HepG2 (cell line): Measurements from ENCODE around the gene KSR1. TPM values are rescaled to one million over a fixed set of nuclear protein-coding genes. Genes with fewer than 3 reads are reported as not detected.

ENCODE experiments used
- HDAC1 ChIP-seq: sonication (generic); formaldehyde crosslinking; IDR thresholded peaks from 2 replicates; pipeline ENCODE4 v1.5.1; 2020; ENCODE audit warnings: mild to moderate bottlenecking, missing genetic modification reagents
- MAF1 ChIP-seq: sonication (generic); formaldehyde crosslinking; IDR thresholded peaks from 2 replicates; pipeline ENCODE4 v1.5.0; 2020; ENCODE audit warnings: missing genetic modification reagents, borderline replicate concordance
- NFAT5 ChIP-seq: sonication (generic); formaldehyde crosslinking; IDR thresholded peaks from 2 replicates; pipeline ENCODE4 v1.4.0; 2020; ENCODE audit warnings: missing genetic modification reagents
- NFE2L2 ChIP-seq: fragments of 150-350 bp; IDR thresholded peaks from 2 replicates; pipeline ENCODE4 v1.6.1; 2014; ENCODE audit warnings: low read length
- PAF1 ChIP-seq: IDR thresholded peaks from 2 replicates; pipeline ENCODE4 v1.6.1; 2016; ENCODE audit warnings: missing genetic modification reagents, missing compliant biosample characterization
- SIN3A ChIP-seq: IDR thresholded peaks from 2 replicates; pipeline ENCODE4 v1.6.1; 2011; ENCODE audit warnings: low read depth, mild to moderate bottlenecking, control low read depth, low read length, borderline replicate concordance
- SYNCRIP ChIP-seq: fragments of 200-400 bp; formaldehyde crosslinking; IDR thresholded peaks from 2 replicates; pipeline ENCODE4 v1.6.1; 2018; ENCODE audit warnings: mild to moderate bottlenecking, low read depth, low read length; ENCODE audit not compliant: insufficient read depth
- U2AF1 ChIP-seq: fragments of 200-400 bp; formaldehyde crosslinking; optimal IDR thresholded peaks from 2 replicates; pipeline ENCODE3; 2017; ENCODE audit warnings: mild to moderate bottlenecking, low read depth, low read length
- UBTF ChIP-seq: sonication (generic); formaldehyde crosslinking; IDR thresholded peaks from 2 replicates; pipeline ENCODE4 v1.4.0; 2020; ENCODE audit warnings: mild to moderate bottlenecking, missing genetic modification reagents
- ZMYM2 ChIP-seq: sonication (generic); formaldehyde crosslinking; IDR thresholded peaks from 2 replicates; pipeline ENCODE4 v1.8.0; 2022; ENCODE audit warnings: mild to moderate bottlenecking, missing genetic modification reagents
- ZNF264 ChIP-seq: sonication (generic); formaldehyde crosslinking; IDR thresholded peaks from 2 replicates; pipeline ENCODE4 v1.4.0; 2020; ENCODE audit warnings: missing genetic modification reagents
- ZNF296 ChIP-seq: sonication (generic); formaldehyde crosslinking; conservative IDR thresholded peaks from 2 replicates; pipeline ENCODE4 v1.5.0; 2020; ENCODE audit warnings: mild to moderate bottlenecking, missing genetic modification reagents
- polyA plus RNA-seq, 8 experiments: library from polyadenylated mRNA; depleted of rRNA in 3 of 8; stranded (reverse) in 7 of 8; unstranded in 1 of 8; fragments of >200 nt; fragmentation: Illumina TruSeq in 4 of 8; extraction: Trizol in 4 of 8; gene quantifications; 2 replicates each; pipeline versions ENCODE4 v1.2.1 to v1.2.3, GENCODE V29; 2011 to 2016; ENCODE audit warnings: low read depth in 4 of 8, missing spikeins in 1 of 8, mixed read lengths in 1 of 8; ENCODE audit not compliant: insufficient read depth in 1 of 8
- total RNA-seq, 5 experiments: library from RNA; depleted of rRNA; stranded (reverse); fragments of >200 nt; fragmentation: Illumina TruSeq; extraction: Trizol; gene quantifications; 2 replicates each; pipeline ENCODE4 v1.2.3, GENCODE V29; 2016; ENCODE audit warnings: low read depth in 1 of 5
- TF ChIP-seq, protein P1 (sequence below): sonication (generic); formaldehyde crosslinking; IDR thresholded peaks from 2 replicates; pipeline ENCODE4 v1.5.1; 2020; ENCODE audit warnings: missing genetic modification reagents, mild to moderate bottlenecking, borderline replicate concordance
- TF ChIP-seq, protein P2 (sequence below): sonication (generic); formaldehyde crosslinking; IDR thresholded peaks from 2 replicates; pipeline ENCODE4 v1.8.1; 2023; ENCODE audit warnings: mild to moderate bottlenecking, missing genetic modification reagents
- TF ChIP-seq, protein P3 (sequence below): sonication (generic); formaldehyde crosslinking; IDR thresholded peaks from 2 replicates; pipeline ENCODE4 v1.9.0; 2021; ENCODE audit warnings: missing genetic modification reagents, mild to moderate bottlenecking, borderline replicate concordance

The KSR1 gene
- total and polyA plus RNA-seq, 2 of the 13 experiments (the other 11 are each of a cell fraction or from before 2014, with no cell fraction given): 10.1 to 16.6 TPM

DNA sequence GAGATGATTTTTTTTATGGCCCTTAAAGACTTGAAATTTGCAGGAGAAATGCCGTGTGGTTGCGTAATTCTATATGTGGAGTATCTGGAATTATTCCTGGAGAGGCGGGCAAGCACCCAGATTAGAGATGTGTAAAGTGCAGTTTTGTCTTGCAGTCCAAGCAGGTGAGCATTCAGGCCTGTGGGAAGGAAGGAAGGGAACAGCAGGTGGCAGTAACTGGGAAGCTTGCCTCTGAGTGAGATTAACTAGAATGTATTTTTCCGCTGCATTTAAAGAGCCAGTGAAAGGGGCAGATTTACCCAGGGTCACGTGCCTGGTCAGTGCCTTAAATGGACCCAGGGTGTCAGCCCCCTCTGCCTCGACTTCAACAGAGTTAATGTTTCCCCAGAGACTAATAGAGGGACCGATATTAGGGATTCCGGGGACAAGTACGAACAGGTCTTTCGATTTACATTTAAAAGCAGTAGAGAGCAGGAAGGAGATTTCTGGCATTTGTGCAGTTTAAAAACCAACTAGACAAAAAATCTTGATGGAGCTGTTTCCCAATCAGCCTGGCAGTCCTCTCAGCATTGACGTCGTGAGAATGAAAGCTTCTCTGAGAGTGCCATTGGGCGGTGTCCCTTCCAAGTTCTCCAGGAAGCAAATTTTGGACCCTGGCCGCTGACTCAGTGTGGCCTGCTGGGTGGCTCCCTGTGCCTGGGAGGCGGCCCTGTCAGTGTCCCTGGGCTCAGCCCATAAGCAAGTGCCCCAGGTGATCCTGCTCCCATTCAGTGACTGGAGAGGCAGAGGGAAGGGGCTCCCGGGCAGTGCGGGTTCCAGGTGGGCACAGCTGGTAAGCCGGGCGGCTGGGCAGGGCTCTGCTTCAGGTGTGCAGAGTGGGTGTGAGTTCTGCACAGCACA lies 38.2 kb downstream of the KSR1 start (continued):
- no peak for TF ChIP-seq NFAT5 (CRISPR knock-in tag)
- TF ChIP-seq, protein P1, sequence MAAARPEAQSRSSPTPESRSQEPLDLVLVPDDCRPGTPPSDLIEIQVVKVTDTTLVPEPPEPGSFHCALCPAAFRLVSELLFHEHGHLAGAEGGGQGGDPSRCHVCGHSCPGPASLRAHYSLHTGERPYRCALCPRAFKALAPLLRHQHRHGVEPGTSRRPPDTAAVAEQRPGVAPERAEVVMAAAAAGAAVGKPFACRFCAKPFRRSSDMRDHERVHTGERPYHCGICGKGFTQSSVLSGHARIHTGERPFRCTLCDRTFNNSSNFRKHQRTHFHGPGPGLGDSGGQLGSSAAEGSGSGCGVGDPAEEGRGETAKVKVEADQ (CRISPR knock-in tag): 0 out of 2 replicates have a peak, but pooled peaks have one; percentile 27
- peak; percentile 40; the same call in 1 of the 2 replicates for TF ChIP-seq SIN3A
- no peak for TF ChIP-seq U2AF1
- no peak for TF ChIP-seq NFE2L2
- TF ChIP-seq, protein P2, sequence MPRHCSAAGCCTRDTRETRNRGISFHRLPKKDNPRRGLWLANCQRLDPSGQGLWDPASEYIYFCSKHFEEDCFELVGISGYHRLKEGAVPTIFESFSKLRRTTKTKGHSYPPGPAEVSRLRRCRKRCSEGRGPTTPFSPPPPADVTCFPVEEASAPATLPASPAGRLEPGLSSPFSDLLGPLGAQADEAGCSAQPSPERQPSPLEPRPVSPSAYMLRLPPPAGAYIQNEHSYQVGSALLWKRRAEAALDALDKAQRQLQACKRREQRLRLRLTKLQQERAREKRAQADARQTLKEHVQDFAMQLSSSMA (CRISPR knock-in tag): 0 out of 2 replicates have a peak, but pooled peaks have one; percentile 46
- peak; percentile 62; the same call in 1 of the 2 replicates for TF ChIP-seq HDAC1
- TF ChIP-seq PAF1 (CRISPR knock-in tag): no peak
- TF ChIP-seq MAF1 (CRISPR knock-in tag): no peak
- no peak for TF ChIP-seq ZNF264 (CRISPR knock-in tag)
- TF ChIP-seq ZNF296 (CRISPR knock-in tag): no peak
- peak; percentile 40; the same call in 1 of the 2 replicates for TF ChIP-seq UBTF (CRISPR knock-in tag)
- no peak for TF ChIP-seq SYNCRIP
- no peak for TF ChIP-seq ZMYM2 (CRISPR knock-in tag)
- TF ChIP-seq, protein P3, sequence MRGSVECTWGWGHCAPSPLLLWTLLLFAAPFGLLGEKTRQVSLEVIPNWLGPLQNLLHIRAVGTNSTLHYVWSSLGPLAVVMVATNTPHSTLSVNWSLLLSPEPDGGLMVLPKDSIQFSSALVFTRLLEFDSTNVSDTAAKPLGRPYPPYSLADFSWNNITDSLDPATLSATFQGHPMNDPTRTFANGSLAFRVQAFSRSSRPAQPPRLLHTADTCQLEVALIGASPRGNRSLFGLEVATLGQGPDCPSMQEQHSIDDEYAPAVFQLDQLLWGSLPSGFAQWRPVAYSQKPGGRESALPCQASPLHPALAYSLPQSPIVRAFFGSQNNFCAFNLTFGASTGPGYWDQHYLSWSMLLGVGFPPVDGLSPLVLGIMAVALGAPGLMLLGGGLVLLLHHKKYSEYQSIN (CRISPR knock-in tag): no peak
